Caco-2 (cell line): ENCODE data around the gene SMNDC1. TPM values are rescaled to one million over a fixed set of nuclear protein-coding genes. Genes with fewer than 3 reads are reported as not detected.

Source experiments
- BruUV-seq: library from RNA; stranded (reverse); fragments of 400-500 nt; replicated peaks from 2 replicates; lab custom pipeline; 2021; lab: Mats Ljungman, UMichigan
- CTCF ChIA-PET: fragments of 300-600 bp; sonication (Branson Sonifier 250); formaldehyde crosslinking; loops from one replicate; lab custom pipeline; 2022; ENCODE audit warnings: antibody characterized with exemption; lab: Charles Lee
- POLR2A ChIA-PET: fragments of 300-600 bp; sonication (Branson Sonifier 250); formaldehyde crosslinking; loops from one replicate; lab custom pipeline; 2022; ENCODE audit warnings: antibody characterized with exemption; lab: Charles Lee
- DNase-seq, 2 experiments: peaks; one replicate each; pipeline versions ENCODE4 v3.0.0 to v3.0.0-alpha.2; 2020 to 2022
- H3K27me3 ChIP-seq: replicated peaks from 2 replicates; pipeline ENCODE4 v1.6.0; 2011; ENCODE audit warnings: low read length; ENCODE audit not compliant: control insufficient read depth, insufficient read depth
- H3K36me3 ChIP-seq: 2 replicates; pipeline ENCODE4 v1.5.1; 2011; ENCODE audit warnings: low read length; ENCODE audit not compliant: control insufficient read depth, insufficient read depth
- H3K4me1 ChIP-seq: fragments of 250-450 bp; sonication (Bioruptor Pico); 2 replicates; pipeline ENCODE4 v1.5.1; 2020; ENCODE audit warnings: mild to moderate bottlenecking
- H3K4me3 ChIP-seq: 2 replicates; pipeline ENCODE4 v1.5.1; 2011; ENCODE audit warnings: low read depth, mild to moderate bottlenecking, control low read depth, low read length
- H3K9me3 ChIP-seq: fragments of 250-450 bp; sonication (Bioruptor Pico); 2 replicates; pipeline ENCODE4 v1.5.1; 2020; ENCODE audit warnings: mild to moderate bottlenecking, moderate library complexity
- H3K27ac Mint-ChIP-seq: one replicate; pipeline ENCODE4 v1.8.0; 2022; ENCODE audit warnings: mixed read lengths; ENCODE audit not compliant: unreplicated experiment
- H3K27me3 Mint-ChIP-seq: one replicate; pipeline ENCODE4 v1.8.0; 2022; ENCODE audit warnings: mixed read lengths; ENCODE audit not compliant: insufficient read depth, unreplicated experiment
- H3K36me3 Mint-ChIP-seq: one replicate; pipeline ENCODE4 v1.8.0; 2022; ENCODE audit warnings: mild to moderate bottlenecking, mixed read lengths; ENCODE audit not compliant: insufficient read depth, unreplicated experiment
- H3K4me1 Mint-ChIP-seq: one replicate; pipeline ENCODE4 v1.8.0; 2022; ENCODE audit warnings: low read depth, mixed read lengths; ENCODE audit not compliant: unreplicated experiment
- H3K4me3 Mint-ChIP-seq: one replicate; pipeline ENCODE4 v1.8.0; 2022; ENCODE audit warnings: mild to moderate bottlenecking, moderate library complexity, mixed read lengths; ENCODE audit not compliant: unreplicated experiment
- H3K9me3 Mint-ChIP-seq: one replicate; pipeline ENCODE4 v1.8.0; 2022; ENCODE audit warnings: mixed read lengths; ENCODE audit not compliant: unreplicated experiment
- intact Hi-C: fragments of 100-400 bp; cut with micrococcal nuclease; formaldehyde crosslinking; loops from one replicate; pipeline ENCODE4 v1.10.0; 2022; ENCODE audit not compliant: unreplicated experiment
- total RNA-seq: library from RNA; stranded (reverse); gene quantifications from 2 replicates; pipeline ENCODE4 v1.2.3, GENCODE V29; 2022
- TF ChIP-seq, protein P1 (sequence below), 2 experiments: fragments of 200-600 bp in 1 of 2; IDR thresholded peaks; 1 replicate in 1 of 2; 2 replicates in 1 of 2; pipeline versions ENCODE4 v1.5.1 to v1.8.0; 2011 to 2022; ENCODE audit warnings: antibody characterized with exemption in 1 of 2, control low read depth in 1 of 2, inconsistent platforms in 1 of 2, low read depth in 1 of 2, low read length in 1 of 2, mild to moderate bottlenecking in 1 of 2, moderate library complexity in 1 of 2; ENCODE audit not compliant: insufficient read depth in 1 of 2, severe bottlenecking in 1 of 2, unreplicated experiment in 1 of 2

SMNDC1 gene
- total RNA-seq, 1 experiment from 2014 or later, result 52.4 TPM

DNA sequence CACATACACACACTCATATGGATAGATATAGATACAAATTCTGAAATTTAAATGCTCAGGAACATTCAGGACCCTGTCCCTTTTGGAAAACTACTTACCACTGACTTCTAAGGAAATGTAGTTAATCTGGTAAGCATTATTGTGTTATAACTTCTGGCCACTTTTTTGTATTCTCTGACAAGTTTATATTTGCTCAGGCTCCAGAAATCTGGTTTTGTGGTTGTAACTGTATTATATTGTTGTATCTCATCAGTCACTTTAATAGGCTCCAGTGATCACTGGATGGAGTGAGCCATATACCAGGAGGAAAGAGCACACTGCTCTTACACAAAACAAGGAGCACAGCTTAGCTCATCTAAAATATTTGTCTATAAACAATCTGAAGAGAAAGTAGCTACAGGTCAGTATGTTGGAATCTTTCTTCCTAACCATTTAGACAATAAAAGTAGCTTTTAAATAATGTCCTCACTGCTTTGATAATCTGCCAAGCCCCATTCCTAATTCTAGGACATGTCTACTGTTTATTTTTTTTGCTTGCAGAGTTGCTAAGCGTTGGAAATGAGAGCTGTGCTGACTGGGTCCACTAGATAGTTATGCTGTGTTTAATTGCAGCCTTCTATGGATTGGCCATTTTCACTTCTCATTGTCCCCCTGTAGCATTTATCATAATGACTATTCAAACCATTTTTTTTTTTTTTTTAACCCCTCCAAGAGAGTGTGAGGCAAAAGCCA is 43.8 kb downstream of the SMNDC1 start:
- no peaks in the 10 kb centered on the region for H3K9me3 ChIP-seq
- Mint-ChIP-seq H3K4me3 (no peak overlapping the region), H3K27ac (no peak overlapping the region), H3K4me1 (no peaks in the 10 kb centered on the region), H3K9me3 (no peaks in the 10 kb centered on the region), H3K27me3 (no peaks in the 10 kb centered on the region), H3K36me3 (no peaks in the 10 kb centered on the region)
- no peak overlapping the region for H3K4me3 ChIP-seq
- no TSS peak for BruUV-seq
- POLR2A ChIA-PET, result no interaction called here
- H3K36me3 ChIP-seq, result no peaks in the 10 kb centered on the region
- TF ChIP-seq, protein P1, sequence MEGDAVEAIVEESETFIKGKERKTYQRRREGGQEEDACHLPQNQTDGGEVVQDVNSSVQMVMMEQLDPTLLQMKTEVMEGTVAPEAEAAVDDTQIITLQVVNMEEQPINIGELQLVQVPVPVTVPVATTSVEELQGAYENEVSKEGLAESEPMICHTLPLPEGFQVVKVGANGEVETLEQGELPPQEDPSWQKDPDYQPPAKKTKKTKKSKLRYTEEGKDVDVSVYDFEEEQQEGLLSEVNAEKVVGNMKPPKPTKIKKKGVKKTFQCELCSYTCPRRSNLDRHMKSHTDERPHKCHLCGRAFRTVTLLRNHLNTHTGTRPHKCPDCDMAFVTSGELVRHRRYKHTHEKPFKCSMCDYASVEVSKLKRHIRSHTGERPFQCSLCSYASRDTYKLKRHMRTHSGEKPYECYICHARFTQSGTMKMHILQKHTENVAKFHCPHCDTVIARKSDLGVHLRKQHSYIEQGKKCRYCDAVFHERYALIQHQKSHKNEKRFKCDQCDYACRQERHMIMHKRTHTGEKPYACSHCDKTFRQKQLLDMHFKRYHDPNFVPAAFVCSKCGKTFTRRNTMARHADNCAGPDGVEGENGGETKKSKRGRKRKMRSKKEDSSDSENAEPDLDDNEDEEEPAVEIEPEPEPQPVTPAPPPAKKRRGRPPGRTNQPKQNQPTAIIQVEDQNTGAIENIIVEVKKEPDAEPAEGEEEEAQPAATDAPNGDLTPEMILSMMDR (IDR thresholded peaks at IDR 0.05; ENCODE audit: insufficient read depth in 1 of 2, low read depth in 1 of 2, low read length in 1 of 2, severe bottlenecking in 1 of 2, unreplicated experiment in 1 of 2), result no peak
- no peaks in the 10 kb centered on the region for H3K4me1 ChIP-seq
- CTCF ChIA-PET, result interaction anchor here (0.6 kb wide), 1 partner anchor 10 kb away, joined by 4 read pairs; no protein-coding TSS in a partner anchor
- intact Hi-C loops, result no loop called here
- no peak for DNase-seq
- no peaks in the 10 kb centered on the region for H3K27me3 ChIP-seq

DNA sequence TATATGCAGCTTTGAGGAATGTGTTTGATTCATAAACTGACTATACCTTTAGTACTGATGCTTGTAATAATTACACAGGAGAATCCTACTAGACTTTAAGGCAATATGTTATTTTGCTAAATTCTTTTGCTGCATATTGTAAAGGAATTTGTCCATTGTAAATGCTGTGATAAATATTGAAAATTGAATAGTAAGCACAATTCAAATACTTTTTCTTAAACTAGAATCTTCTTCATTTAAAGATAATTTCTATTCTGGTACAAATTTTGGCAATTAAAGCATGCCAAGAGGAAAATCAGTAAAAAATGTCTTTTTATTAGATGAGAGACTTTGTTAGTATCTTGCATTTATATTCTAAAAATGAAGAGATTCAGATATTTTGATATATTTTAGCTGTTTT is 45.4 kb downstream of the SMNDC1 start:
- DNase-seq, result no peak
- BruUV-seq, result no TSS peak
- Mint-ChIP-seq H3K36me3 (no peaks in the 10 kb centered on the region), H3K27ac (no peak overlapping the region), H3K27me3 (no peaks in the 10 kb centered on the region), H3K9me3 (no peaks in the 10 kb centered on the region), H3K4me3 (no peak overlapping the region), H3K4me1 (no peaks in the 10 kb centered on the region)
- ChIA-PET POLR2A (no interaction called here), CTCF (interaction anchor here (0.6 kb wide), 1 partner anchor 33 kb away, joined by 6 read pairs; no protein-coding TSS in a partner anchor)
- intact Hi-C loops, result no loop called here
- H3K4me1 ChIP-seq, result no peaks in the 10 kb centered on the region
- H3K27me3 ChIP-seq, result no peaks in the 10 kb centered on the region
- H3K36me3 ChIP-seq, result no peaks in the 10 kb centered on the region
- no peaks in the 10 kb centered on the region; the same call in 1 of the 2 replicates for H3K9me3 ChIP-seq
- TF ChIP-seq, protein P1 (IDR thresholded peaks at IDR 0.05; ENCODE audit: insufficient read depth in 1 of 2, low read depth in 1 of 2, low read length in 1 of 2, severe bottlenecking in 1 of 2, unreplicated experiment in 1 of 2), result no peak
- no peak overlapping the region for H3K4me3 ChIP-seq

DNA sequence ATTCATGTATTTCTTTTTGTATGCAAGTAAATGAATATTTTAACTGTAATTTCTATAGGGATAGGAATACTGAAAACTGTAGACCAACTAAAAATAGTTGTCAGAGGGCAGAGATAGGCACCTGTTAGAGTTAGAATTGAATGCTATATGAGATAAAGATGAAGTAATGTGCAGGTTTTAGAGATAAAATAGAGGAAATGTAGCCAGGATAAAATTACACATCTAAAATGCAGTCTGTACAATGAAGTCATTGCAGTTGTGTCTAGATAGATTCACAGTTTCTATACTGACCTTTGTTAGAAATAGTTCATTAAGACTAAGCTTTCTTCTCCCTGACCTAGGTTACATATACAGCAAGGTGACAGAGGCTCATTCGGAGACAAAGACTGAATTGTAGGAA is 46.2 kb downstream of the SMNDC1 start:
- no TSS peak for BruUV-seq
- Mint-ChIP-seq H3K9me3 (no peaks in the 10 kb centered on the region), H3K27me3 (no peaks in the 10 kb centered on the region), H3K4me1 (no peaks in the 10 kb centered on the region), H3K36me3 (no peaks in the 10 kb centered on the region), H3K4me3 (no peak overlapping the region), H3K27ac (no peak overlapping the region)
- no peaks in the 10 kb centered on the region; the same call in 1 of the 2 replicates for H3K9me3 ChIP-seq
- no peaks in the 10 kb centered on the region for H3K4me1 ChIP-seq
- DNase-seq, result no peak
- TF ChIP-seq, protein P1 (IDR thresholded peaks at IDR 0.05; ENCODE audit: insufficient read depth in 1 of 2, low read depth in 1 of 2, low read length in 1 of 2, severe bottlenecking in 1 of 2, unreplicated experiment in 1 of 2), result no peak
- H3K36me3 ChIP-seq, result no peaks in the 10 kb centered on the region
- H3K27me3 ChIP-seq, result no peaks in the 10 kb centered on the region
- intact Hi-C loops, result no loop called here
- ChIA-PET CTCF (interaction anchor here (0.6 kb wide), 1 partner anchor 32 kb away, joined by 6 read pairs; no protein-coding TSS in a partner anchor), POLR2A (no interaction called here)
- H3K4me3 ChIP-seq, result no peak overlapping the region
